ENCODE results near the gene PAM16.

Gene PAM16

DNA sequence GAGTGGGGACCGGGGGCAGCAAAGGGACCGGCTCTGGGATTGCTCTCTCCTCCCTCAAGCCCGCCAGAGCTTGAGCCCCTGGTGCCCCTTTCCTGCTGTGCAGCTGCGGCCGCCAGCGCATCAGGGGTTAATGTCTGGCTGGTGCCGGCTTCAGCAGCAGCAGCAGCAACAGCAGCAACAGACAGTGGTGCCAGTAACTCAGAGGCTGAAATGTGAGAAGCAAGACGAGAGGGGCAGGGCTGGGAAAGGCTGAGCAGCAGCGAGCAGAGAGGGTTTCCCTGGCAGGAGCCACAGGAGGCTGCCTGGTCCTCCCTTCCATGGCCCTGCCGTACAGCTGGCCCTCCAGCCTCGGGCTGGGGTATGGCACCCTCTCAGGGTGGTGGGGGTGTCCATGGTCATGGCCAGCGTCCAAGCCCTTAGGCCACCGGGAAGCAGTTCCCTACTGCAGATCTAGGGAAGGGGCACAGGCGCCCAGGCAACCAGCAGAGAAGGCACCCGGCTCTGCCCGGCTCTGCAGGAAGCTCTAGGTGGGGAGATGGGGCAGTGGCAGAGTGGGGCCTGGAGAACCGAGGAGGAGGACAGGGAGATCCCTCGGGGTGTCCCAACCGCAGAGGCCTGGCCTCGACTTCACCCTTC, 57.2 kb downstream of the PAM16 start:
- no peak for DNase-seq

DNA sequence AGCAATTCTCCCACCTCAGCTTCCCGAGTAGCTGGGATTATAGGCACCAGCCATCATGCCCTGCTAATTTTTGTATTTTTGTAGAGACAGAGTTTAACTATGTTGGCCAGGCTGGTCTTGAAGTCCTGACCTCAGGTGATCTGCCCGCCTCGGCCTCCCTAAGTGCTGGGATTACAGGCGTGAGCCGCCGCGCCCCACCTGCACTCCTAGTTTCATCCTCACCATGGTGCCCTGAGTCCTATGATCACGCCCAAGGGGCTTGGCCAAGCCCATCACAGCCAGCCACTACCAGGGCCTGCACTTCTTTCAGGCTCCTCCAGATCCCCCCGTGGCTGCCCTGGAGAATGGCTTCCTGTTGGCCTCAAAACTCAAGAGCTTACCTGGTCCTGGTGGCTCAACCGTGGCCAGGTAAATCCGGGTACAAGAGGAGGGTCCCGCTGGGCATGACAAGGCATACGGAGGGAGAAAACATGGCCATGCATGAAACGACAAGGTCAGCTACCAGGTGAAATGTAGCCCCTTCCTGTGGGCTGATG, 57.9 kb downstream of the PAM16 start:
- no peak for DNase-seq

DNA sequence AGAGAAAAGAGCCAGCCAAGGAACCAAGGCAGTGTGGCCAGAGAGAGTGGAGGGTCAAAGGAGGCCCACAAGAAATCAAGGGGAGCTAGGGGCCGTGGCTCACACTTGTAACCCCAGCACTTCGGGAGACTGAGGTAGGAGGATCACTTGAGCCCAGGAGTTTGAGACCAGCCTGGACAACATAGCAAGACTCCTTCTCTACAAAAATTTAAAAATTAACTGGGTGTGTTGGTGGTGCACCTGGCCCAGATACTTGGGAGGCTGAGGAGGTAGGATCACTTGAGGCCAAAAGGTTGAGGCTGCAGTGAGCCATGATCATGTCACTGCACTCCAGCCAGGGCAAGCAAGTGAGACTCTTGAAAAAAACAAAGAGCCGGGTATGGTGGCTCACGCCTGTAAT, 59.4 kb downstream of the PAM16 start:
- no peak for DNase-seq

Data from activated naive CD4-positive, alpha-beta T cell (primary cell).